Fibroblast of lung (primary cell): ENCODE measurements around the gene RHBDD3.

Experiments
- CTCF ChIP-seq, 2 donors: IDR thresholded peaks in 1 of 2; conservative IDR thresholded peaks in 1 of 2; 1 replicate in 1 of 2; 2 replicates in 1 of 2; pipeline ENCODE4 v1.5.1; 2011 to 2012; ENCODE audit warnings: low read length in 2 of 2, control low read depth in 1 of 2, inconsistent platforms in 1 of 2, low read depth in 1 of 2, mild to moderate bottlenecking in 1 of 2
- EZH2 ChIP-seq: IDR thresholded peaks from 2 replicates; pipeline ENCODE4 v1.5.1; 2012; ENCODE audit warnings: low read length, control low read depth, mild to moderate bottlenecking; ENCODE audit errors: missing control alignments

GRCh38 chr22:29275167-29275566 lies 7.4 kb upstream of the RHBDD3 start:
- no peak for TF ChIP-seq CTCF (conservative IDR thresholded peaks at IDR 0.05 in 1 of 2, IDR thresholded peaks at IDR 0.05 in 1 of 2; ENCODE audit: low read depth in 1 of 2, low read length in 2 of 2)
- TF ChIP-seq EZH2: no peak
